Measurements from ENCODE around the gene FOXD1. TPM values are rescaled to one million over a fixed set of nuclear protein-coding genes. Genes with fewer than 3 reads are reported as not detected.

FOXD1 gene
- polyA plus RNA-seq, 2 of the 4 experiments (the other 2 are of a cell fraction), result 2.2 to 8.2 TPM

- 44% methylated on average over 7 of the region's 7 CpGs for WGBS (ENCODE audit: missing lambda C conversion rate)
- Histone ChIP-seq H3K4me3 (peak overlapping the region; percentile 67), H3K9me3 (no peaks in the 10 kb centered on the region), H3K27ac (peak overlapping the region; percentile 89 to 94), H3K4me2 (peak overlapping the region; percentile 98), H3K4me1 (peaks cover 19% of the 10 kb centered on the region)
- CTCF ChIA-PET, result interaction anchor here (0.7 to 1.2 kb wide), 3 partner anchors 9 to 231 kb away, joined by 3 read pairs; no protein-coding TSS in a partner anchor
- TF ChIP-seq JUN (IDR thresholded peaks at IDR 0.05), result no peak
- peak; percentile 38 for TF ChIP-seq MAFK (IDR thresholded peaks at IDR 0.05; ENCODE audit: partially characterized antibody)
- ATAC-seq (no peak), FAIRE-seq (no peak), DNase-seq (ENCODE audit: low read depth in 1 of 2, low spot score in 1 of 2) (no peak)
- POLR2A ChIA-PET, result no interaction called here
Measured at GRCh38 chr5:73445665-73446630, 2.6 kb downstream of the FOXD1 start.

- ChIA-PET CTCF (interaction anchor here (1.1 to 4.8 kb wide), 6 partner anchors 9 to 229 kb away, joined by 3 to 34 read pairs (median 4); no protein-coding TSS in a partner anchor), POLR2A (no interaction called here)
- ATAC-seq, result no peak
- H3K27ac ChIP-seq, result no peak overlapping the region
- DNase-seq (ENCODE audit: low read depth in 1 of 2, low spot score in 1 of 2), result no peak
- H3K4me2 ChIP-seq, result no peak overlapping the region
- H3K4me1 ChIP-seq, result peaks cover 15% of the 10 kb centered on the region
- H3K9me3 ChIP-seq, result no peaks in the 10 kb centered on the region
- no peak for TF ChIP-seq EP300 (IDR thresholded peaks at IDR 0.05)
- no peak for FAIRE-seq
- WGBS (ENCODE audit: missing lambda C conversion rate), result 94% methylated on average over 43 of the region's 43 CpGs
- no peak overlapping the region for H3K4me3 ChIP-seq
Measured at GRCh38 chr5:73444499-73445438, 3.8 kb downstream of the FOXD1 start.

DNA sequence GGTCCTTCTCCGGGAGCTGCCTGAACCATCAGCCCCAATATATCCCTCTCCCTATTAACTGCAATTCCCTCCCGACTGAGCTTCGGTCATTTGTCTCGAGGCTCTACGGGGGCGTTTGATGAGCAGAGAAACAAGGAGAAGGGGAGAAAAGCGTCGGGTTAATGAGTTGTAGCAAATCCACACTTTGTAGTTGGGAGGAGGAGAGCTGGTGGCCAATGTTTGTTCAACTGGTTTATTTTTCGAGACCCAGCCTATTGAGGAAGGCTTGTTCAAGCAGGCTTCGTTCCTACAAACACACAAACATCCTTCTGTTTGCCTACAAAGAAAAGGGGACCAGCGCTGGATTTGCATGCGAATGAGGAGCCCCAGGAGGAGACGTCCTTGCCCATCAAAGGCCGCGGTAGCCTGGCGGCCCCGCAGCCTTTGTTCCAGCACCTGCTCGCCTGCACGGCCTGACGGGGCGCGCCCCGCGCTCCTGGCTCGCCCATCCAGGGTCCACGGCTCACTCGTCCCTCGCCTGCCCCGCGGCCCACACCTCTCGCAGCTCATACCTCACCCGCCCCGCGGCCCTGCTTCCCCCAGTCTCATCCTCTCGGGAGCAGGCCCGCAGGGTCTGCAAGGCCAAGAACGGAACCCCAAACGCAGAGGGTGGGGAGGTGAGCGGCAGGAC is 4.6 kb downstream of the FOXD1 start:
- Histone ChIP-seq H3K27ac (no peak overlapping the region), H3K9me3 (no peaks in the 10 kb centered on the region), H3K4me3 (no peak overlapping the region), H3K4me2 (no peak overlapping the region), H3K4me1 (peaks cover 10% of the 10 kb centered on the region)
- ATAC-seq (no peak), DNase-seq (ENCODE audit: low read depth in 1 of 2, low spot score in 1 of 2) (no peak), FAIRE-seq (no peak)
- TF ChIP-seq FOSL2 (IDR thresholded peaks at IDR 0.05) (no peak), FOSL2 (CRISPR knock-in tag; IDR thresholded peaks at IDR 0.05) (no peak), EP300 (IDR thresholded peaks at IDR 0.05) (no peak), NPAS2 (CRISPR knock-in tag; IDR thresholded peaks at IDR 0.05; ENCODE audit: borderline replicate concordance) (no peak), POLR2A (IDR thresholded peaks at IDR 0.05; ENCODE audit: low read length) (no peak), RCOR1 (IDR thresholded peaks at IDR 0.05; ENCODE audit: low read depth, low read length) (no peak), FOSB (CRISPR knock-in tag; IDR thresholded peaks at IDR 0.05) (no peak), RAD21 (conservative IDR thresholded peaks at IDR 0.05 in 1 of 2, IDR thresholded peaks at IDR 0.05 in 1 of 2) (no peak), USF2 (IDR thresholded peaks at IDR 0.05) (no peak), HDAC2 (IDR thresholded peaks at IDR 0.05) (no peak), KDM1A (IDR thresholded peaks at IDR 0.05; ENCODE audit: low read depth) (no peak), SMC3 (IDR thresholded peaks at IDR 0.05) (no peak), EHMT2 (IDR thresholded peaks at IDR 0.05; ENCODE audit: low read depth) (no peak), GATA3 (IDR thresholded peaks at IDR 0.05; ENCODE audit: borderline replicate concordance) (no peak), MAFK (IDR thresholded peaks at IDR 0.05; ENCODE audit: partially characterized antibody) (no peak)
- TF ChIP-seq, protein P1, sequence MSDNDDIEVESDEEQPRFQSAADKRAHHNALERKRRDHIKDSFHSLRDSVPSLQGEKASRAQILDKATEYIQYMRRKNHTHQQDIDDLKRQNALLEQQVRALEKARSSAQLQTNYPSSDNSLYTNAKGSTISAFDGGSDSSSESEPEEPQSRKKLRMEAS (IDR thresholded peaks at IDR 0.05), result no peak
- TF ChIP-seq, protein P2, sequence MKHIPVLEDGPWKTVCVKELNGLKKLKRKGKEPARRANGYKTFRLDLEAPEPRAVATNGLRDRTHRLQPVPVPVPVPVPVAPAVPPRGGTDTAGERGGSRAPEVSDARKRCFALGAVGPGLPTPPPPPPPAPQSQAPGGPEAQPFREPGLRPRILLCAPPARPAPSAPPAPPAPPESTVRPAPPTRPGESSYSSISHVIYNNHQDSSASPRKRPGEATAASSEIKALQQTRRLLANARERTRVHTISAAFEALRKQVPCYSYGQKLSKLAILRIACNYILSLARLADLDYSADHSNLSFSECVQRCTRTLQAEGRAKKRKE (CRISPR knock-in tag; IDR thresholded peaks at IDR 0.05; ENCODE audit: low read depth), result no peak
- WGBS (ENCODE audit: missing lambda C conversion rate), result 95% methylated on average over 39 of the region's 39 CpGs
- POLR2A ChIA-PET, result interaction anchor here (0.6 kb wide), 1 partner anchor 16 kb away, joined by 8 read pairs; no protein-coding TSS in a partner anchor
- CTCF ChIA-PET, result interaction anchor here (1.1 to 4.8 kb wide), 6 partner anchors 10 to 228 kb away, joined by 3 to 34 read pairs (median 4); no protein-coding TSS in a partner anchor
